GM19238 (cell line): ENCODE results near the gene SNX25.

ENCODE experiments used
- DNase-seq: peaks from one replicate; pipeline ENCODE4 v3.0.0; 2011; ENCODE audit warnings: low spot score; ENCODE audit not compliant: insufficient read length

SNX25 gene

GRCh38 chr4:185259719-185260118, 50.3 kb downstream of the SNX25 start:
- no peak for DNase-seq

GRCh38 chr4:185261946-185262345, 52.5 kb downstream of the SNX25 start:
- no peak for DNase-seq

- no peak for DNase-seq
Observed at GRCh38 chr4:185263419-185263818, 54.0 kb downstream of the SNX25 start.

- DNase-seq: no peak
Observed at GRCh38 chr4:185265942-185266341, 56.5 kb downstream of the SNX25 start.

- DNase-seq: no peak
Observed at GRCh38 chr4:185269286-185269685, 59.9 kb downstream of the SNX25 start.

GRCh38 chr4:185270037-185270436, 60.6 kb downstream of the SNX25 start:
- no peak for DNase-seq

- no peak for DNase-seq
Observed at GRCh38 chr4:185270885-185271284, 61.5 kb downstream of the SNX25 start.

GRCh38 chr4:185272245-185272644, 62.8 kb downstream of the SNX25 start:
- no peak for DNase-seq

- no peak for DNase-seq
Observed at GRCh38 chr4:185275501-185275900, 66.1 kb downstream of the SNX25 start.

GRCh38 chr4:185276036-185276435, 66.6 kb downstream of the SNX25 start:
- DNase-seq: no peak

GRCh38 chr4:185278716-185279115, 69.3 kb downstream of the SNX25 start:
- no peak for DNase-seq

GRCh38 chr4:185280608-185281007, 71.2 kb downstream of the SNX25 start:
- no peak for DNase-seq

- DNase-seq: no peak
Observed at GRCh38 chr4:185282968-185283367, 73.6 kb downstream of the SNX25 start.

- no peak for DNase-seq
Observed at GRCh38 chr4:185283723-185284122, 74.3 kb downstream of the SNX25 start.

GRCh38 chr4:185285632-185286393, 76.4 kb downstream of the SNX25 start:
- DNase-seq: no peak

GRCh38 chr4:185286571-185286970, 77.2 kb downstream of the SNX25 start:
- no peak for DNase-seq

GRCh38 chr4:185287031-185287430, 77.6 kb downstream of the SNX25 start:
- no peak for DNase-seq

GRCh38 chr4:185290018-185290607, 80.7 kb downstream of the SNX25 start:
- DNase-seq: no peak

- DNase-seq: no peak
Observed at GRCh38 chr4:185290656-185291055, 81.3 kb downstream of the SNX25 start.

GRCh38 chr4:185293202-185293601, 83.8 kb downstream of the SNX25 start:
- DNase-seq: no peak

GRCh38 chr4:185296665-185297460, 87.5 kb downstream of the SNX25 start:
- no peak for DNase-seq

- no peak for DNase-seq
Observed at GRCh38 chr4:185298728-185299430, 89.5 kb downstream of the SNX25 start.
